ENCODE results near the gene BCOR.
A peak's percentile ranks its signal among the peaks of the same experiment; 100 is the strongest.

The BCOR gene

GRCh38 chrX:40006106-40007017 is 91.4 kb downstream of the BCOR start:
- TF ChIP-seq TCF12 (IDR thresholded peaks at IDR 0.05; ENCODE audit: low read depth) (no peak), NFIC (IDR thresholded peaks at IDR 0.05) (0 out of 2 replicates have a peak, but pooled peaks have one; percentile 19), RAD21 (IDR thresholded peaks at IDR 0.05; ENCODE audit: low read depth) (no peak; the same call in 1 of the 2 replicates), CREB1 (IDR thresholded peaks at IDR 0.05; ENCODE audit: low read depth) (no peak)

- TF ChIP-seq ZBTB7A (IDR thresholded peaks at IDR 0.05; ENCODE audit: low read depth) = no peak
- TF ChIP-seq EP300 (IDR thresholded peaks at IDR 0.05; ENCODE audit: borderline replicate concordance) = no peak
- TF ChIP-seq USF1 (IDR thresholded peaks at IDR 0.05) = no peak
- TF ChIP-seq CEBPB (IDR thresholded peaks at IDR 0.05) = no peak
- TF ChIP-seq NFIC (IDR thresholded peaks at IDR 0.05) = no peak
- TF ChIP-seq FOXM1 (IDR thresholded peaks at IDR 0.05; ENCODE audit: borderline replicate concordance, low read depth) = no peak
- TF ChIP-seq TEAD4 (IDR thresholded peaks at IDR 0.05) = no peak
- TF ChIP-seq TAF1 (IDR thresholded peaks at IDR 0.05; ENCODE audit: low read depth) = no peak
- no peak for TF ChIP-seq YY1 (IDR thresholded peaks at IDR 0.05; ENCODE audit: low read depth)
- TF ChIP-seq CREB1 (IDR thresholded peaks at IDR 0.05; ENCODE audit: low read depth) = no peak
- no peak for TF ChIP-seq TCF12 (IDR thresholded peaks at IDR 0.05; ENCODE audit: low read depth)
- TF ChIP-seq MAX (IDR thresholded peaks at IDR 0.05) = no peak
- no peak for TF ChIP-seq REST (IDR thresholded peaks at IDR 0.05; ENCODE audit: low read depth)
- no peak for TF ChIP-seq EGR1 (IDR thresholded peaks at IDR 0.05)
- no peak for TF ChIP-seq RAD21 (IDR thresholded peaks at IDR 0.05; ENCODE audit: low read depth)
Observed at GRCh38 chrX:40005292-40006011, 92.3 kb downstream of the BCOR start.

- TF ChIP-seq TEAD4 (IDR thresholded peaks at IDR 0.05) = no peak
- no peak for TF ChIP-seq EP300 (IDR thresholded peaks at IDR 0.05; ENCODE audit: borderline replicate concordance)
- no peak for TF ChIP-seq REST (IDR thresholded peaks at IDR 0.05; ENCODE audit: low read depth)
- TF ChIP-seq TAF1 (IDR thresholded peaks at IDR 0.05; ENCODE audit: low read depth) = no peak
- TF ChIP-seq YY1 (IDR thresholded peaks at IDR 0.05; ENCODE audit: low read depth) = no peak
- no peak for TF ChIP-seq RAD21 (IDR thresholded peaks at IDR 0.05; ENCODE audit: low read depth)
- no peak for TF ChIP-seq EGR1 (IDR thresholded peaks at IDR 0.05)
- no peak for TF ChIP-seq FOXM1 (IDR thresholded peaks at IDR 0.05; ENCODE audit: borderline replicate concordance, low read depth)
- TF ChIP-seq MAX (IDR thresholded peaks at IDR 0.05) = no peak
- no peak for TF ChIP-seq NFIC (IDR thresholded peaks at IDR 0.05)
- no peak for TF ChIP-seq TCF12 (IDR thresholded peaks at IDR 0.05; ENCODE audit: low read depth)
Observed at GRCh38 chrX:40004921-40005291, 92.9 kb downstream of the BCOR start.

GRCh38 chrX:40004246-40004535 is 93.6 kb downstream of the BCOR start:
- no peak for TF ChIP-seq TAF1 (IDR thresholded peaks at IDR 0.05; ENCODE audit: low read depth)
- TF ChIP-seq TCF12 (IDR thresholded peaks at IDR 0.05; ENCODE audit: low read depth) = no peak
- TF ChIP-seq CEBPB (IDR thresholded peaks at IDR 0.05) = no peak
- no peak for TF ChIP-seq USF1 (IDR thresholded peaks at IDR 0.05)
- no peak for TF ChIP-seq YY1 (IDR thresholded peaks at IDR 0.05; ENCODE audit: low read depth)
- TF ChIP-seq CREB1 (IDR thresholded peaks at IDR 0.05; ENCODE audit: low read depth) = no peak
- no peak for TF ChIP-seq NFIC (IDR thresholded peaks at IDR 0.05)
- TF ChIP-seq MAX (IDR thresholded peaks at IDR 0.05) = no peak

GRCh38 chrX:40003428-40004245 is 94.1 kb downstream of the BCOR start:
- no peak for TF ChIP-seq CEBPB (IDR thresholded peaks at IDR 0.05)
- TF ChIP-seq RAD21 (IDR thresholded peaks at IDR 0.05; ENCODE audit: low read depth) = no peak
- no peak for TF ChIP-seq CREB1 (IDR thresholded peaks at IDR 0.05; ENCODE audit: low read depth)
- no peak for TF ChIP-seq NFIC (IDR thresholded peaks at IDR 0.05)
- TF ChIP-seq USF1 (IDR thresholded peaks at IDR 0.05) = no peak
- no peak for TF ChIP-seq TCF12 (IDR thresholded peaks at IDR 0.05; ENCODE audit: low read depth)
- no peak for TF ChIP-seq TEAD4 (IDR thresholded peaks at IDR 0.05)
- no peak for TF ChIP-seq MAX (IDR thresholded peaks at IDR 0.05)
- no peak for TF ChIP-seq ZBTB7A (IDR thresholded peaks at IDR 0.05; ENCODE audit: low read depth)
- no peak for TF ChIP-seq EP300 (IDR thresholded peaks at IDR 0.05; ENCODE audit: borderline replicate concordance)
- TF ChIP-seq YY1 (IDR thresholded peaks at IDR 0.05; ENCODE audit: low read depth) = no peak
- TF ChIP-seq TAF1 (IDR thresholded peaks at IDR 0.05; ENCODE audit: low read depth) = no peak
- no peak for TF ChIP-seq FOXM1 (IDR thresholded peaks at IDR 0.05; ENCODE audit: borderline replicate concordance, low read depth)

All from Ishikawa (cell line).